Stomach (tissue), 4 donors: Measurements from ENCODE around the gene ZNF440.

ENCODE experiments used
- CTCF ChIP-seq, 7 experiments: fragments of 450-650 bp in 4 of 7; fragments of 200-600 bp in 3 of 7; sonication (generic) in 3 of 7; IDR thresholded peaks; one replicate each; pipeline ENCODE4 v1.5.1; 2016 to 2019; ENCODE audit warnings: antibody characterized with exemption in 7 of 7, control low read depth in 2 of 7, mild to moderate bottlenecking in 1 of 7
- EP300 ChIP-seq: sonication (generic); formaldehyde crosslinking; IDR thresholded peaks from one replicate; pipeline ENCODE4 v1.6.1; 2017; ENCODE audit warnings: antibody characterized with exemption
- POLR2A ChIP-seq, 4 donors: fragments of 450-650 bp; IDR thresholded peaks; one replicate each; pipeline ENCODE4 v1.6.1; 2016; ENCODE audit warnings: antibody characterized with exemption in 4 of 4, control low read depth in 2 of 4, mild to moderate bottlenecking in 1 of 4, moderate library complexity in 1 of 4
- POLR2AphosphoS5 ChIP-seq, 3 donors: sonication (generic); formaldehyde crosslinking; IDR thresholded peaks; one replicate each; pipeline ENCODE4 v1.6.1; 2016; ENCODE audit warnings: antibody characterized with exemption in 3 of 3

GRCh38 chr19:11784356-11784755 is 29.7 kb upstream of the ZNF440 start:
- no peak for TF ChIP-seq CTCF (IDR thresholded peaks at IDR 0.05)
- TF ChIP-seq POLR2A (IDR thresholded peaks at IDR 0.05), result no peak
- TF ChIP-seq EP300, result no peak
- TF ChIP-seq POLR2AphosphoS5 (IDR thresholded peaks at IDR 0.05), result no peak
